HG02870 (cell line): ENCODE results near the gene TMEM45B.

Experiments used
- ATAC-seq: cut with Tn5 transposase; IDR thresholded peaks from one replicate; pipeline ENCODE4 v1.9.1; 2021; ENCODE audit warnings: mild to moderate bottlenecking, moderate library complexity; ENCODE audit not compliant: unreplicated experiment

Gene TMEM45B

DNA sequence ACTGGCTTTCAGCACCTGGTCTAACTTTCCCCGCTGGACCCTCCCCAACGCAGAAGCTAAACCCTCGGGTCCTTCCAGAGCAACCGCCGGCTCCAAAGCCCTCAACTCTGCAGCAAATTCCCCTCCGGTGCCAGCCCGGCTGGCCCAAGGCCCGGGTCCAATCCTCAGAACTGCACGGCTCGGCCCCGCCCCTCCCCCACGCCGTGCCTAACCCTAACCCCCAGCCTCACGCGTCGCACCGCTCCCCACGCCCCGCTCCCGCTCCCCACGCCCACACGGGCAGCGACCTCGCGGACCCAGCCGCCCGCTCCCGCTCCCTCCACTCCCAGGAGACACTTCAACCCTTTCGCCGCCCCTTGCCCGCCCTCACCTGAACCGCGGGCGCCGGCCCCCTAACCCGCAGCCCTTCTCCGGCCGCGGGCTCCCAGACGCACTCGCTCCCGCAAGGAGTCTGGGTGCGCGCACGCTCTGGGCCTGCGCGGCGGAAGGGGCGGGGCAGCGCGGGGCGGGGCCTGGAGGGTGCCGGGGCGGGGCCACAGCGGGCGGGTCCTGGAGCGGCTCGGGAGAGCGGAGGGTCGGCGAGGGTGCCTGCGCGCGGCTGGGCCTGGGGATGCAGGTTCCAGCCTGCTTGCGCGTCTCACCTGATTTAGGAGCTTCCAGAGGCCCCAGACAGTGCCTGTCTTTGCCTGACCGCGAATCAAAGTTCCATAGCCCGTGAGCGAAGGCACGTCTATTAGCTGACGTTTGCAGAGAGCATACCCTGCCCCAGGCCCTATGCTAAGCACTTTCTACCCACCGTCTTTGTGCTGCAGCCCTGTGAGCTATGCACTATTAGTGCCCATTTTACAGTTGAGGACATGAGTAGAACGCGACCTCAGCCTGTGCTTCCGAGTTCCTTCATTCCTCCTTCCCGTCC lies 79.7 kb downstream of the TMEM45B start, which contains the start of gene NFRKB:
NFRKB (minus strand) TSS at position 453 of the 916 bp plus-strand sequence. CDS start 2,729 bp downstream, outside the sequence.
- ATAC-seq, result peak; percentile 87

DNA sequence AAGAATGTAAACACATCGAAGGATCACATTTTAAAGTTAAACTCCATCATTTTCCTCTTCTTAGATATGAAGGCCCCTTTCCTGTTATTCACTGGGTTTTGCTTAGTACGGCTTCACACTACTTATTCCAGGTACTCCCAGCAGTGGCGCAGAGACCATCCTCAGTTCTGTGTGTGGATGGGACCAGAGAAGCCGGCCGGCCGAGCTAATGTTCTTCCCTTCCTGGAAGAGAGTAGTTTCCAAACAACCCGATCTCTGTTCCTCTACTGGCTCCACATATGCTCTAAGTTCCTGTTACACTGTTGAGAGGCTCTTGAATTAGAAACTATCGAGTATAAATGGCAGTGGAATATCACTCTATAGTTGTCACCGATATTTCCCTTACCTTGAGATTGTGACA lies 80.4 kb downstream of the TMEM45B start:
- no peak for ATAC-seq

DNA sequence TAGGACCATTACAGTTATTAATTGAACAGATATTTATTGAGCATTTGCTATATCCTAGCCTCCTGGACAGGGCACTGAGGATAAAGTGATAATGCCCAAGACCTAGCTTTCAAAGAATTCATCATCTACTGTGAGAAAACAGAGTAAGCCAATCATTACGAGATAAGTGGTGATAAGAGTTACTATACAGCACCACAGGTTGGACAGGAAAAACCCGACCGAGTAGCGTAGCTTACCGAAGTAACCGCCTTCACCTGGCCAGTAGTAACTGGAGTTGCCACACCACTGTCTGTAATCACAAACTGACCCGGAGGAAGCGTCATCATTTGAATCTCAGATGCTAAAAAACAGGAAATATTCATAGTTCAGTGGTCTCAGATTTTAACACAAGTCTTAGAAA lies 89.8 kb downstream of the TMEM45B start:
- no peak for ATAC-seq
